ENCODE measurements around the gene ZCCHC3.

Gene ZCCHC3

GRCh38 chr20:309306-309840, 12.0 kb downstream of the ZCCHC3 start:
- no peak for DNase-seq (ENCODE audit: low spot score)
- TF ChIP-seq CTCF (IDR thresholded peaks at IDR 0.05; ENCODE audit: extremely low read depth, missing control alignments): no peak

DNA sequence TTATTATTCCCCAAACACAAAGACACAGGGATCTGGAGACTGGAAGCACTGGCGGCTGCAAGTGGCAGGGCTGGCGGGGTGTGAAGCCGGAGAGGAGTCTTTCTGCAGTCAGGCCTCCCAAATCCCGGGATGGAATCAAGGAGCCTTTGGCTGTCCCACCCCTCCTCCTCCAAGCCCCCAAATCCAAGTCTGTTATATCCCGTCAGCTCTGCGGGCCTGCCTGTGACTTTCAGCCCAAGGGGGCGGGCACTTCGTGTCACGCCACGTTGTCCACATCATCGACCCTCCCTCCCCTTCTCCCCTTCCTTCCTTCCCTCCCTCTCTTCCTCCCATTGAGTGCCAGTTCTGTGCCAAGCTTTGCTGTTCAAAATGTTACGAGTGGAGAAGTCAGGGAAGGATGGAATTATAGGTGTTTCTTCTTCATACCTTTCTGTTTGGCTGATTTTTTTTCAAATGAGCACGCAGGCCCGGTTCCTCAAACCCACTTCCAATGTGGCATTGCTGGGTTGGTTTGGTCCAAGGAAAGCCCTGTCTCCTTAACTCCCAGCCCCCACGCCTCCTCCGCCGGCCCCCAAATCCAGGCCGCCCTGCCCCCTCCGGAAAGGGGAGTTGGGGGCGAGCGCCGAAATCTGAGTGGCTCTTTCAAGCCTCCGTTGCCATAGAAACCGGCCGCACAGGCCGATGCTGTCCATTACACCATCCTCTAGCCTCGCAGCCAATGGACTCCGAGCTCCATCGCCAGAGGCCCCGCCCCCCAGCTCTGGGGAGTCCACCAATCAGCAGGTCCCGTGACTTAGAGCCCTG, 12.7 kb downstream of the ZCCHC3 start:
- peak; percentile 91 for DNase-seq (ENCODE audit: low spot score)
- no peak for TF ChIP-seq CTCF (IDR thresholded peaks at IDR 0.05; ENCODE audit: extremely low read depth, missing control alignments)

DNA sequence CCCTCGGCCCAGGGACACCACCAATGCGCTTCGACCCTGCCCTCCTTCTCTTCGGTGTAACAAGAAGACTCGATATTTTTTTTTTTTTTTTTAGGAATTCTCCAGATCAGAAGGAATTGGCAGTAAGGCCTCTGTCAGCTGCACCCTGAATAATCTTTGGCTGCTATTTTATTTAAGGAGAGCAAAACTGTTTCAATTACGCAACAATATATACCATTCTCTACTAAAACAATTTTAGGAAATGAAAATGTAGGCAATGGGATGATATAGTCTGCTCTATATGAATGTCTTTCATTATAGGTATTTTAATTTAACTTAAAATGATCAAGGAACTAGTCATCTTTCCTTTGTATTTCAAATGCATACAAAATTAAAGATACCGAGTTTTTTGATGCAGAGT, 13.3 kb downstream of the ZCCHC3 start:
- no peak for TF ChIP-seq CTCF (IDR thresholded peaks at IDR 0.05; ENCODE audit: extremely low read depth, missing control alignments)
- no peak for DNase-seq (ENCODE audit: low spot score)

GRCh38 chr20:311609-312008, 14.2 kb downstream of the ZCCHC3 start:
- no peak for DNase-seq (ENCODE audit: low spot score)
- TF ChIP-seq CTCF (IDR thresholded peaks at IDR 0.05; ENCODE audit: extremely low read depth, missing control alignments): no peak

DNA sequence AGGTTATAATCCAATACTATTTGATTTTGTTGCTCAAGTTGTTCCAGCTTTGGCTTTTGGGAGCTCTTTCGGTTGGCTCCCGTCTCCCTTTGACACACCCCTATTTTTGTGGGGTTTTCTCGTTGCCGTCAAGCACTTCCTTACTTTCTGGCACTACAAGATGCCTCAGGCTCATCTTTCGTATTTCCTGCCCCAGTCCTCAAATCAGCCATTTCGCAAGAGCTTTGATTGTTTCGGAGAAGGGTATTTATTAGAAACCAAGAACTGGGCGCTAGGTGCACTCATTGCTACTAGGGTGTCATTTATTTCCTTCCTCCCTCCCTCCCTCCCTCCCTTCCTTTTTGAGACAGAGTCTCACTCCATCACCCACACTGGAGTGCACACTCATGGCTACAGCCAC, 14.7 kb downstream of the ZCCHC3 start:
- no peak for DNase-seq (ENCODE audit: low spot score)
- TF ChIP-seq CTCF (IDR thresholded peaks at IDR 0.05; ENCODE audit: extremely low read depth, missing control alignments): no peak

GRCh38 chr20:312866-313265, 15.5 kb downstream of the ZCCHC3 start:
- no peak for TF ChIP-seq CTCF (IDR thresholded peaks at IDR 0.05; ENCODE audit: extremely low read depth, missing control alignments)
- no peak for DNase-seq (ENCODE audit: low spot score)

DNA sequence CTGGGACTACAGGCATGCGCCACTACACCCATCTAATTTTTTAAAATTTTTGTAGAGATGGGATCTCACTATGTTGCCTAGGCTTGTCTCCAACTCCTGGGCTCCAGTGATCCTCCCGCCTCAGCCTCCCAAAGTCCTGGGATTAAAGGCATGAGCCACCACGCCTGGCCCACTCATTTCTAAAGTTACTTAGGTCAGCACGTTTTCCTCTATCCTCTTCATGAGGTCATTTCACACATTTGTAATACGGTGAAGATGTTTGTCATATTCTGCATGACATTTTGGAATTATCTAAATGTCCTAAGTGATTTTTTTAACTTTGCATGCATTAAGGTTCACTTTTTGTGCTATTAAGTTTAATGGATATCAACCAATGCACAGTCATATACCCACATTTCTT, 16.0 kb downstream of the ZCCHC3 start:
- DNase-seq (ENCODE audit: low spot score): no peak
- no peak for TF ChIP-seq CTCF (IDR thresholded peaks at IDR 0.05; ENCODE audit: extremely low read depth, missing control alignments)

All from GM20000 (cell line).